SK-N-SH (cell line): ENCODE measurements around the gene EHBP1L1. TPM values are rescaled to one million over a fixed set of nuclear protein-coding genes. Genes with fewer than 3 reads are reported as not detected.

Experiments used
- CTCF ChIA-PET: fragments of 300-600, 350-600 bp; formaldehyde crosslinking; extraction: SDS; loops from one replicate; lab custom pipeline; 2021; lab: Yijun Ruan, JAX
- POLR2A ChIA-PET: fragments of 350-600 bp; sonication (Branson Sonifier 250); formaldehyde crosslinking; extraction: SDS; loops from one replicate; lab custom pipeline; 2020; ENCODE audit warnings: antibody characterized with exemption, inconsistent platforms; lab: Yijun Ruan, JAX
- DNase-seq: peaks from one replicate; pipeline ENCODE4 v3.0.0; 2012
- H2AFZ ChIP-seq: fragments of 200-600 bp; sonication (generic); 2 replicates; pipeline ENCODE4 v1.8.1; 2016; ENCODE audit warnings: antibody characterized with exemption, mild to moderate bottlenecking, low read depth
- H3F3A ChIP-seq: fragments of 200-600 bp; sonication (generic); replicated peaks from 2 replicates; pipeline ENCODE3; 2016; ENCODE audit warnings: antibody characterized with exemption, mild to moderate bottlenecking; ENCODE audit not compliant: insufficient read depth
- H3K27ac ChIP-seq, 2 experiments: fragments of 200-500 bp in 1 of 2; fragments of 200-600 bp in 1 of 2; sonication (Bioruptor generic) in 1 of 2; sonication (generic), shearing (Covaris generic) in 1 of 2; 2 replicates each; pipeline versions ENCODE4 v1.5.1 to v1.6.1; 2014 to 2016; ENCODE audit warnings: low read depth in 2 of 2, inconsistent platforms in 1 of 2, low read length in 1 of 2, mild to moderate bottlenecking in 1 of 2, mixed read lengths in 1 of 2
- H3K27me3 ChIP-seq: fragments of 200-600 bp; sonication (generic), shearing (Covaris generic); 2 replicates; pipeline ENCODE4 v1.6.1; 2016; ENCODE audit warnings: mixed run types; ENCODE audit not compliant: insufficient read depth
- H3K36me3 ChIP-seq, 2 experiments: fragments of 200-500 bp in 1 of 2; fragments of 200-600 bp in 1 of 2; sonication (Bioruptor generic) in 1 of 2; sonication (generic) in 1 of 2; replicated peaks in 1 of 2; 2 replicates each; pipeline versions ENCODE3 to v1.5.1; 2014 to 2016; ENCODE audit warnings: low read length in 1 of 2, mild to moderate bottlenecking in 1 of 2; ENCODE audit not compliant: insufficient read depth in 2 of 2, control insufficient read depth in 1 of 2
- H3K4me1 ChIP-seq, 2 experiments: fragments of 200-500 bp in 1 of 2; fragments of 200-600 bp in 1 of 2; sonication (Bioruptor generic) in 1 of 2; sonication (generic), shearing (Covaris generic) in 1 of 2; 2 replicates each; pipeline versions ENCODE4 v1.5.1 to v1.6.1; 2014 to 2016; ENCODE audit warnings: low read depth in 1 of 2, low read length in 1 of 2, mixed run types in 1 of 2; ENCODE audit not compliant: insufficient read depth in 2 of 2, control insufficient read depth in 1 of 2
- H3K4me2 ChIP-seq: fragments of 200-600 bp; sonication (generic), shearing (Covaris generic); 2 replicates; pipeline ENCODE4 v1.6.1; 2017; ENCODE audit warnings: mixed run types
- H3K4me3 ChIP-seq, 2 experiments: fragments of 200-500 bp in 1 of 2; fragments of 200-600 bp in 1 of 2; sonication (Bioruptor generic) in 1 of 2; sonication (generic), shearing (Covaris generic) in 1 of 2; 2 replicates each; pipeline versions ENCODE4 v1.5.1 to v1.8.1; 2014 to 2016; ENCODE audit warnings: low read depth in 2 of 2, inconsistent platforms in 1 of 2, low read length in 1 of 2, mild to moderate bottlenecking in 1 of 2, mixed read lengths in 1 of 2, moderate library complexity in 1 of 2
- H3K79me2 ChIP-seq: fragments of 200-600 bp; sonication (generic); 2 replicates; pipeline ENCODE4 v1.8.1; 2017; ENCODE audit warnings: mild to moderate bottlenecking; ENCODE audit not compliant: insufficient read depth
- H3K9ac ChIP-seq: fragments of 200-600 bp; sonication (generic); 2 replicates; pipeline ENCODE4 v1.6.1; 2017; ENCODE audit warnings: mixed run types
- H3K9me2 ChIP-seq: fragments of 200-600 bp; sonication (generic); 2 replicates; pipeline ENCODE4 v1.6.1; 2017; ENCODE audit warnings: mixed run types
- H3K9me3 ChIP-seq: fragments of 200-600 bp; sonication (generic); 2 replicates; pipeline ENCODE4 v1.6.1; 2017; ENCODE audit warnings: mixed run types, mild to moderate bottlenecking, moderate library complexity
- H4K20me1 ChIP-seq: fragments of 200-600 bp; sonication (generic); 2 replicates; pipeline ENCODE4 v1.6.1; 2017; ENCODE audit warnings: mild to moderate bottlenecking, mixed run types; ENCODE audit not compliant: insufficient read depth
- CHD2 ChIP-seq: fragments of 150-350 bp; IDR thresholded peaks from 2 replicates; pipeline ENCODE4 v1.6.1; 2018; ENCODE audit warnings: low read length; ENCODE audit not compliant: partially characterized antibody
- ELF1 ChIP-seq: IDR thresholded peaks from 2 replicates; pipeline ENCODE4 v1.4.0; 2012
- EZH2phosphoT487 ChIP-seq: fragments of 200-600 bp; sonication (generic); IDR thresholded peaks from 2 replicates; pipeline ENCODE4 v1.6.1; 2017; ENCODE audit warnings: low read depth, mixed run types, mild to moderate bottlenecking, antibody characterized with exemption, moderate library complexity, borderline replicate concordance
- FOSL2 ChIP-seq: IDR thresholded peaks from 2 replicates; pipeline ENCODE4 v1.4.0; 2012; ENCODE audit warnings: low read depth, mild to moderate bottlenecking, moderate library complexity, borderline replicate concordance
- JUND ChIP-seq: IDR thresholded peaks from 2 replicates; pipeline ENCODE4 v1.4.0; 2012
- MXI1 ChIP-seq: IDR thresholded peaks from 2 replicates; pipeline ENCODE4 v1.6.1; 2012; ENCODE audit warnings: mild to moderate bottlenecking, low read depth, low read length, improper control_type of control experiment
- RCOR1 ChIP-seq: fragments of 150-350 bp; IDR thresholded peaks from 2 replicates; pipeline ENCODE4 v1.6.1; 2017; ENCODE audit warnings: antibody characterized with exemption, low read length
- RFX5 ChIP-seq: IDR thresholded peaks from 2 replicates; pipeline ENCODE4 v1.6.1; 2012; ENCODE audit warnings: mild to moderate bottlenecking, improper control_type of control experiment, low read length
- SIN3A ChIP-seq: IDR thresholded peaks from 2 replicates; pipeline ENCODE4 v1.6.1; 2012; ENCODE audit warnings: low read depth, mild to moderate bottlenecking, low read length, moderate library complexity, borderline replicate concordance
- TAF1 ChIP-seq: IDR thresholded peaks from 2 replicates; pipeline ENCODE4 v1.6.1; 2012; ENCODE audit warnings: low read depth, mild to moderate bottlenecking, low read length, moderate library complexity, borderline replicate concordance
- YY1 ChIP-seq: IDR thresholded peaks from 2 replicates; pipeline ENCODE4 v1.4.0; 2012; ENCODE audit warnings: low read depth, mild to moderate bottlenecking
- WGBS: methylation state at CpG from one replicate; pipeline ENCODE4 v1.1.6; 2017; ENCODE audit warnings: low lambda C conversion rate; 5-methylcytosine and 5-hydroxymethylcytosine counted together
- polyA plus RNA-seq, 3 experiments: library from polyadenylated mRNA; depleted of rRNA; stranded (reverse); fragments of >200 nt; gene quantifications; 2 replicates each; pipeline ENCODE4 v1.2.3, GENCODE V29; 2012
- TF ChIP-seq, protein P1 (sequence below): fragments of 200-600 bp; sonication (generic); IDR thresholded peaks from 2 replicates; pipeline ENCODE4 v1.6.1; 2017; ENCODE audit warnings: antibody characterized with exemption, mild to moderate bottlenecking, moderate library complexity
- TF ChIP-seq, protein P2 (sequence below): IDR thresholded peaks from 2 replicates; pipeline ENCODE4 v1.4.0; 2012; ENCODE audit warnings: low read depth
- TF ChIP-seq, protein P3 (sequence below): fragments of 150-350 bp; IDR thresholded peaks from 2 replicates; pipeline ENCODE4 v1.6.1; 2017; ENCODE audit warnings: antibody characterized with exemption, low read length, low read depth, borderline replicate concordance

EHBP1L1 gene
- polyA plus RNA-seq, 1 of the 3 experiments (the other 2 are of a cell fraction), result 48.7 TPM

DNA sequence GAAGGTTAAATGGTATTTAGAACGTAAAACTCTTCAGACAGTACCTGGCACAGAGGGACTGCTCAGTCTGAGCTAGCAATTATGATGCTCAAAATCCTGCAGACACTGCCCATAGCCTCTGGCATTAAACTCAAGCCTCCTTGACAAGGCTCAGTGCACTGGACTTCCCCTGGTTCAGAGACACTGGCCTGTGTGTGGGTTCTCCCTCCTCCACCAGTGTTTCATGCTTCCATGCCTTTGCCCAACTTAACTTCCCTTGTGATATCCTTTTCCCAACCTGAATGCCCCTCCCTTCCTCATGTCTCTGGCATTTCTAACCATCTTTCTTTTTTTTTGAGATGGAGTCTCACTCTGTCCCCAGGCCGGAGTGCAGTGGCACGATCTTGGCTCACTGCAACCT, 26.8 kb upstream of the EHBP1L1 start:
- peaks cover 0 to 4% of the 10 kb centered on the region in 2 experiments; a peak in 1 of 4 replicates for H3K4me1 ChIP-seq
- no peak overlapping the region for H3K9ac ChIP-seq
- no peak overlapping the region for H2AFZ ChIP-seq
- TF ChIP-seq, protein P1, sequence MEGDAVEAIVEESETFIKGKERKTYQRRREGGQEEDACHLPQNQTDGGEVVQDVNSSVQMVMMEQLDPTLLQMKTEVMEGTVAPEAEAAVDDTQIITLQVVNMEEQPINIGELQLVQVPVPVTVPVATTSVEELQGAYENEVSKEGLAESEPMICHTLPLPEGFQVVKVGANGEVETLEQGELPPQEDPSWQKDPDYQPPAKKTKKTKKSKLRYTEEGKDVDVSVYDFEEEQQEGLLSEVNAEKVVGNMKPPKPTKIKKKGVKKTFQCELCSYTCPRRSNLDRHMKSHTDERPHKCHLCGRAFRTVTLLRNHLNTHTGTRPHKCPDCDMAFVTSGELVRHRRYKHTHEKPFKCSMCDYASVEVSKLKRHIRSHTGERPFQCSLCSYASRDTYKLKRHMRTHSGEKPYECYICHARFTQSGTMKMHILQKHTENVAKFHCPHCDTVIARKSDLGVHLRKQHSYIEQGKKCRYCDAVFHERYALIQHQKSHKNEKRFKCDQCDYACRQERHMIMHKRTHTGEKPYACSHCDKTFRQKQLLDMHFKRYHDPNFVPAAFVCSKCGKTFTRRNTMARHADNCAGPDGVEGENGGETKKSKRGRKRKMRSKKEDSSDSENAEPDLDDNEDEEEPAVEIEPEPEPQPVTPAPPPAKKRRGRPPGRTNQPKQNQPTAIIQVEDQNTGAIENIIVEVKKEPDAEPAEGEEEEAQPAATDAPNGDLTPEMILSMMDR, result no peak
- TF ChIP-seq RFX5 (no peak), FOSL2 (no peak), RCOR1 (no peak), TAF1 (no peak), SIN3A (no peak), JUND (no peak), CHD2 (no peak), EZH2phosphoT487 (no peak), YY1 (no peak), MXI1 (no peak), ELF1 (no peak)
- TF ChIP-seq, protein P2, sequence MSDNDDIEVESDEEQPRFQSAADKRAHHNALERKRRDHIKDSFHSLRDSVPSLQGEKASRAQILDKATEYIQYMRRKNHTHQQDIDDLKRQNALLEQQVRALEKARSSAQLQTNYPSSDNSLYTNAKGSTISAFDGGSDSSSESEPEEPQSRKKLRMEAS, result no peak
- TF ChIP-seq, protein P3, sequence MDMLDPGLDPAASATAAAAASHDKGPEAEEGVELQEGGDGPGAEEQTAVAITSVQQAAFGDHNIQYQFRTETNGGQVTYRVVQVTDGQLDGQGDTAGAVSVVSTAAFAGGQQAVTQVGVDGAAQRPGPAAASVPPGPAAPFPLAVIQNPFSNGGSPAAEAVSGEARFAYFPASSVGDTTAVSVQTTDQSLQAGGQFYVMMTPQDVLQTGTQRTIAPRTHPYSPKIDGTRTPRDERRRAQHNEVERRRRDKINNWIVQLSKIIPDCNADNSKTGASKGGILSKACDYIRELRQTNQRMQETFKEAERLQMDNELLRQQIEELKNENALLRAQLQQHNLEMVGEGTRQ, result no peak
- no peak overlapping the region for H3K4me2 ChIP-seq
- ChIA-PET CTCF (interaction anchor here (1.2 to 6.4 kb wide), 4 partner anchors 7 to 24 kb away, joined by 3 to 88 read pairs (median 4); partner anchors contain the start of gene ZNRD2), POLR2A (no interaction called here)
- H3K27ac ChIP-seq, result no peak overlapping the region
- H3K79me2 ChIP-seq, result peaks cover 16% of the 10 kb centered on the region
- no peaks in the 10 kb centered on the region for H3K9me2 ChIP-seq
- H3K9me3 ChIP-seq, result no peaks in the 10 kb centered on the region
- H3K4me3 ChIP-seq, result no peak overlapping the region
- no peaks in the 10 kb centered on the region for H3K27me3 ChIP-seq
- H3K36me3 ChIP-seq, result peaks cover 29 to 58% of the 10 kb centered on the region in 2 experiments
- H3F3A ChIP-seq, result no peaks in the 10 kb centered on the region
- no peak for DNase-seq
- WGBS, result 95% methylated on average over 3 of the region's 3 CpGs
- H4K20me1 ChIP-seq, result 0 out of 2 replicates have a peak, but pooled peaks cover 7% of the 10 kb centered on the region
